Endothelial cell of umbilical vein (primary cell): Measurements from ENCODE around the gene VDR. TPM values are rescaled to one million over a fixed set of nuclear protein-coding genes. Genes with fewer than 3 reads are reported as not detected.

ENCODE experiments used
- BruUV-seq: library from RNA; stranded (reverse); fragments of 400-500 nt; replicated peaks from 2 replicates; lab custom pipeline; 2021; lab: Mats Ljungman, UMichigan
- CTCF ChIA-PET: fragments of 300-600, 350-600 bp; sonication (Branson Sonifier 250); formaldehyde crosslinking; loops from one replicate; lab custom pipeline; 2021; ENCODE audit warnings: antibody characterized with exemption, inconsistent platforms; lab: Charles Lee
- POLR2A ChIA-PET: fragments of 300-600, 350-600 bp; sonication (Branson Sonifier 250); formaldehyde crosslinking; loops from one replicate; lab custom pipeline; 2021; ENCODE audit warnings: antibody characterized with exemption, inconsistent platforms; lab: Charles Lee
- DNase-seq: peaks from one replicate; pipeline ENCODE4 v3.0.0-alpha.2; 2011; ENCODE audit warnings: low read depth, low spot score
- FAIRE-seq: peaks from 2 replicates; lab custom pipeline; 2011; peaks lifted over from hg19 to GRCh38; lab: Jason Lieb, UNC
- H2AFZ ChIP-seq: 2 replicates; pipeline ENCODE4 v1.6.0; 2012; ENCODE audit warnings: low read depth, low read length, control low read depth, inconsistent platforms
- H3K27ac ChIP-seq: 2 replicates; pipeline ENCODE4 v1.5.1; 2011; ENCODE audit warnings: low read depth, mild to moderate bottlenecking, control low read depth, low read length, moderate library complexity; ENCODE audit not compliant: insufficient read depth
- H3K27me3 ChIP-seq, 2 experiments: 2 replicates each; pipeline versions ENCODE4 v1.6.0 to v1.6.1; 2011; ENCODE audit warnings: low read length in 2 of 2, mixed read lengths in 1 of 2; ENCODE audit not compliant: control insufficient read depth in 2 of 2, insufficient read depth in 2 of 2
- H3K36me3 ChIP-seq, 2 experiments: 2 replicates in 1 of 2; 3 replicates in 1 of 2; pipeline ENCODE4 v1.5.1; 2011; ENCODE audit warnings: low read length in 2 of 2, mild to moderate bottlenecking in 1 of 2, moderate library complexity in 1 of 2; ENCODE audit not compliant: control insufficient read depth in 2 of 2, insufficient read depth in 2 of 2; ENCODE audit errors: extremely low read depth in 1 of 2
- H3K4me1 ChIP-seq: 3 replicates; pipeline ENCODE4 v1.5.1; 2011; ENCODE audit warnings: mild to moderate bottlenecking, low read length; ENCODE audit not compliant: control insufficient read depth, insufficient read depth; ENCODE audit errors: extremely low read depth
- H3K4me2 ChIP-seq: 2 replicates; pipeline ENCODE4 v1.6.1; 2011; ENCODE audit warnings: low read length, control low read depth, mixed read lengths; ENCODE audit not compliant: insufficient read depth
- H3K4me3 ChIP-seq, 3 experiments: fragments of 200-600 bp in 1 of 3; sonication (generic), shearing (Covaris generic) in 1 of 3; replicated peaks in 1 of 3; 2 replicates each; pipeline ENCODE4 v1.5.1; 2011 to 2016; ENCODE audit warnings: control low read depth in 3 of 3, low read length in 3 of 3, mild to moderate bottlenecking in 2 of 3, inconsistent platforms in 1 of 3, low read depth in 1 of 3, moderate library complexity in 1 of 3; ENCODE audit not compliant: insufficient read depth in 1 of 3
- H3K79me2 ChIP-seq: 2 replicates; pipeline ENCODE4 v1.6.0; 2012; ENCODE audit warnings: low read length, inconsistent platforms; ENCODE audit not compliant: control insufficient read depth, insufficient read depth
- H3K9ac ChIP-seq: replicated peaks from 2 replicates; pipeline ENCODE3; 2011; ENCODE audit warnings: low read length, control low read depth; ENCODE audit not compliant: insufficient read depth; ENCODE audit errors: extremely low read depth
- H3K9me1 ChIP-seq: replicated peaks from 3 replicates; pipeline ENCODE4 v1.6.0; 2011; ENCODE audit warnings: mild to moderate bottlenecking, low read length; ENCODE audit not compliant: control insufficient read depth, insufficient read depth; ENCODE audit errors: extremely low read depth
- H3K9me3 ChIP-seq: replicated peaks from 2 replicates; pipeline ENCODE4 v1.5.1; 2012; ENCODE audit warnings: low read length, inconsistent platforms; ENCODE audit not compliant: control insufficient read depth, insufficient read depth
- H4K20me1 ChIP-seq: replicated peaks from 2 replicates; pipeline ENCODE3; 2011; ENCODE audit warnings: mild to moderate bottlenecking, low read length; ENCODE audit not compliant: control insufficient read depth, insufficient read depth; ENCODE audit errors: extremely low read depth
- CTCF ChIP-seq, 2 donors: IDR thresholded peaks; 1 replicate in 1 of 2; 2 replicates in 1 of 2; pipeline ENCODE4 v1.5.1; 2011; ENCODE audit warnings: low read length in 2 of 2, mild to moderate bottlenecking in 2 of 2, moderate library complexity in 2 of 2, control low read depth in 1 of 2, inconsistent platforms in 1 of 2, low read depth in 1 of 2; ENCODE audit not compliant: insufficient read depth in 1 of 2; ENCODE audit errors: extremely low read depth in 1 of 2
- EZH2 ChIP-seq: IDR thresholded peaks from 2 replicates; pipeline ENCODE4 v1.6.1; 2012; ENCODE audit warnings: borderline replicate concordance, low read depth, mild to moderate bottlenecking, moderate library complexity, low read length, inconsistent platforms; ENCODE audit not compliant: severe bottlenecking
- FOS ChIP-seq: IDR thresholded peaks from 2 replicates; pipeline ENCODE4 v1.6.1; 2011; ENCODE audit warnings: mild to moderate bottlenecking, low read length, moderate library complexity, borderline replicate concordance; ENCODE audit not compliant: insufficient read depth
- GATA2 ChIP-seq: IDR thresholded peaks from 2 replicates; pipeline ENCODE4 v1.7.0; 2011; ENCODE audit warnings: low read depth, mild to moderate bottlenecking, moderate library complexity, mixed read lengths, low read length; ENCODE audit not compliant: insufficient read length, insufficient read depth
- JUN ChIP-seq: IDR thresholded peaks from 2 replicates; pipeline ENCODE4 v1.6.1; 2011; ENCODE audit warnings: borderline replicate concordance, low read depth; ENCODE audit not compliant: insufficient read length, insufficient read depth
- MAX ChIP-seq: IDR thresholded peaks from 2 replicates; pipeline ENCODE4 v1.6.1; 2011; ENCODE audit not compliant: insufficient read depth, insufficient read length
- MYC ChIP-seq: IDR thresholded peaks from one replicate; pipeline ENCODE4 v1.6.1; 2011; ENCODE audit warnings: mild to moderate bottlenecking, low read depth, low read length
- POLR2A ChIP-seq: IDR thresholded peaks from 2 replicates; pipeline ENCODE4 v1.6.1; 2012; ENCODE audit warnings: low read depth, mild to moderate bottlenecking, control low read depth, low read length
- POLR2AphosphoS5 ChIP-seq: IDR thresholded peaks from 2 replicates; pipeline ENCODE4 v1.6.1; 2012; ENCODE audit warnings: low read depth, mild to moderate bottlenecking, control low read depth, low read length, moderate library complexity; ENCODE audit not compliant: insufficient read depth
- dilution Hi-C: fragments of 300-500 bp; cut with MboI; formaldehyde crosslinking; loops from one replicate; pipeline ENCODE4 v1.15.0; 2019; ENCODE audit warnings: low sequenced_read_pairs; ENCODE audit not compliant: extremely low pct_ligation_motif_present
- intact Hi-C: fragments of 100-400 bp; cut with micrococcal nuclease; formaldehyde crosslinking; loops from one replicate; pipeline ENCODE4 v1.10.0; 2022
- polyA plus RNA-seq, 4 experiments: library from polyadenylated mRNA; depleted of rRNA in 3 of 4; stranded (reverse) in 3 of 4; unstranded in 1 of 4; fragments of >200 nt; gene quantifications; 2 replicates each; pipeline versions ENCODE4 v1.2.1 to v1.2.3, GENCODE V29; 2011 to 2012; ENCODE audit warnings: missing spikeins in 1 of 4
- total RNA-seq: library from RNA; stranded (reverse); gene quantifications from 2 replicates; pipeline ENCODE4 v1.2.3, GENCODE V29; 2021

Gene VDR
- total and polyA plus RNA-seq, 2 donors (not counting 3 experiments of a cell fraction or from before 2014, with no cell fraction given), result 0.73 to 0.91 TPM

- intact Hi-C loops (no loop called here), dilution Hi-C loops (no loop called here)
- no peak overlapping the region for H3K9ac ChIP-seq
- ChIA-PET CTCF (interaction anchor here (0.8 to 1.0 kb wide), 2 partner anchors 10 to 14 kb away, joined by 3 read pairs; no protein-coding TSS in a partner anchor), POLR2A (no interaction called here)
- DNase-seq (no peak), FAIRE-seq (no peak)
- no peak overlapping the region for H3K4me3 ChIP-seq
- no peak overlapping the region for H2AFZ ChIP-seq
- H3K9me3 ChIP-seq, result no peaks in the 10 kb centered on the region
- no peaks in the 10 kb centered on the region for H3K36me3 ChIP-seq
- no peaks in the 10 kb centered on the region for H3K9me1 ChIP-seq
- H3K79me2 ChIP-seq, result no peaks in the 10 kb centered on the region
- no TSS peak for BruUV-seq
- H3K4me1 ChIP-seq, result peaks cover 7% of the 10 kb centered on the region
- TF ChIP-seq GATA2 (no peak), MYC (no peak), MAX (no peak), POLR2AphosphoS5 (no peak), JUN (no peak), POLR2A (no peak), EZH2 (no peak), CTCF (IDR thresholded peaks at IDR 0.05; ENCODE audit: extremely low read depth in 1 of 2, insufficient read depth in 1 of 2, low read depth in 1 of 2, low read length in 2 of 2) (no peak), FOS (no peak)
- H3K27ac ChIP-seq, result no peak overlapping the region
- no peak overlapping the region for H3K4me2 ChIP-seq
- H3K27me3 ChIP-seq, result no peaks in the 10 kb centered on the region
- no peaks in the 10 kb centered on the region for H4K20me1 ChIP-seq
These were observed 52.7 kb downstream of the VDR start for GRCh38 chr12:47852096-47852571.
